Measurements from ENCODE around the gene HOXD3. TPM values are rescaled to one million over a fixed set of nuclear protein-coding genes. Genes with fewer than 3 reads are reported as not detected.

The HOXD3 gene
- total RNA-seq, 1 experiment from 2014 or later = 1.2 TPM

DNA sequence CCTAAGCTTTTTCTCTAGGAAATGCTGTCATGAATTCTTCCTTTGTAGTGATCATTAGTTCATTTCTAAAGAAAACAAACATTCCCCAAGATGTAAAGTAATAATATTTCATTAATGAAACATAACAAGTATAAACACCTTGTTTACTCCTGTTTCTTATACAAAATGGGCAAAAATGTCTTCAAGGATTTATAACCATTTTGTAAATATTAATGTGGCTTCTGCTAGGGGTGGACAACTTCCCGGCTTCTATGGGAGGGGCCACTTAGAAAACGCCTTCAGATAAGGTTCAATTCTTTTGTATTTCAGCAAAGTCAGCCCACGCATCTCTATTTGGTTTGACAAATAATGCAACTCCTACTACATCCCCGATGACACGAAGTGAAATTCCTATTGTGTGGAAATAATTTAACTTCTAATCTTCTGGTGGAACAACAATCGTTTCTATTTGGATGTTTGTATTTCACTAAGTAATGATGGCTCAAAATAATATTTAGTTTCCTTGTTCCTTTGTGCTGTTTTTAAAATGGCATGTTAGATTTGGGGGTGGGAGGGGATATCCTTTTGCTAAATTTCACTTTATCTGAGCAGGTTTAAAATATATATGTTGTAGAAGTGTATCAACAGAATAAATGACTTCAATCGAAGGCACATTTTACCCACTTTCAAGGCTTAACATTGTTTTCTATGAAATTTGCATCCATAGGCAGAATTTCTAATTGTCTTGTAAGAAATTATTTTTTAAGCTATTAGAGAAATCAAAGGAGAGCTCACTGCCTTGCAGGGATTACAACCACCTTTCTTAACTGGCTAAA lies 16.7 kb downstream of the HOXD3 start:
- TF ChIP-seq CTCF (IDR thresholded peaks at IDR 0.05; ENCODE audit: insufficient read depth in 1 of 2, low read depth in 1 of 2, low read length in 1 of 2, severe bottlenecking in 1 of 2, unreplicated experiment in 1 of 2) = no peak
- no peaks in the 10 kb centered on the region for H3K9me3 Mint-ChIP-seq (ENCODE audit: unreplicated experiment)
- intact Hi-C loops (cut with micrococcal nuclease; ENCODE audit: unreplicated experiment) = no loop called here
- peaks cover 7% of the 10 kb centered on the region; the same call in 1 of the 2 replicates for H3K4me1 ChIP-seq
- POLR2A ChIA-PET = no interaction called here
- peaks cover 9% of the 10 kb centered on the region for H3K27me3 Mint-ChIP-seq (ENCODE audit: insufficient read depth, unreplicated experiment)
- no peaks in the 10 kb centered on the region for H3K9me3 ChIP-seq
- no peak overlapping the region for H3K27ac Mint-ChIP-seq (ENCODE audit: unreplicated experiment)
- peak overlapping the region; percentile 37 for H3K4me3 Mint-ChIP-seq (ENCODE audit: unreplicated experiment)
- no peaks in the 10 kb centered on the region for H3K36me3 ChIP-seq (ENCODE audit: control insufficient read depth, insufficient read depth, low read length)
- H3K36me3 Mint-ChIP-seq (ENCODE audit: insufficient read depth, unreplicated experiment) = no peaks in the 10 kb centered on the region
- H3K4me3 ChIP-seq (ENCODE audit: low read depth, low read length) = no peak overlapping the region
- H3K27me3 ChIP-seq (replicated peaks; ENCODE audit: control insufficient read depth, insufficient read depth, low read length) = peaks cover 3% of the 10 kb centered on the region; the same call in 1 of the 2 replicates
- CTCF ChIA-PET = interaction anchor here (0.5 to 0.6 kb wide), 2 partner anchors 272 to 281 kb away, joined by 3 to 4 read pairs; no protein-coding TSS in a partner anchor
- no peak for DNase-seq
- BruUV-seq (replicated peaks) = no TSS peak
- H3K4me1 Mint-ChIP-seq (ENCODE audit: low read depth, unreplicated experiment) = no peaks in the 10 kb centered on the region

DNA sequence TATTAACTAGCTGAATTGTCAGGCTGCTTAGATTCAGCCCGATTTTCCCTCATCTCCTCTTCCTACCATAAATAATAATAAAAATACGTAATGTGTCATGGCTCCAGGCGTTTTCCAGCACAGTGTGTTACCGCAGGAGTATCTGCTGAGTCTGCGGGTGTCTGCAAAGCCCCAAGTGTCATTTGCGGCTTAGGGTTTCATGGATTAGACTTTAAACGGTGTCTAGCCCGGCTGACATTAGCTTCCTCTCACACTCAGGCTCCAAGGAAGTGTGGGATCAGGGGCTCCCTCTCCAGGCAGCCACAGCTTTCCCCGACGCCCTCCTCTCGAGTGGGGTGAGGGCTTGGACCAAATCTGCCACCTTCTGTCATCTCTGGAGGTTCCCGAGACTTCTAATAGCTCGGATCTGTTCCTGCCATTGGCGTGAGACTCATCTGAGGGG lies 17.3 kb downstream of the HOXD3 start:
- no peak overlapping the region for H3K27ac Mint-ChIP-seq (ENCODE audit: unreplicated experiment)
- Histone ChIP-seq H3K4me1 (peaks cover 7% of the 10 kb centered on the region; the same call in 1 of the 2 replicates), H3K4me3 (ENCODE audit: low read depth, low read length) (no peak overlapping the region), H3K9me3 (no peaks in the 10 kb centered on the region), H3K27me3 (replicated peaks; ENCODE audit: control insufficient read depth, insufficient read depth, low read length) (peaks cover 3% of the 10 kb centered on the region; the same call in 1 of the 2 replicates), H3K36me3 (ENCODE audit: control insufficient read depth, insufficient read depth, low read length) (no peaks in the 10 kb centered on the region)
- peaks cover 12% of the 10 kb centered on the region for H3K27me3 Mint-ChIP-seq (ENCODE audit: insufficient read depth, unreplicated experiment)
- H3K9me3 Mint-ChIP-seq (ENCODE audit: unreplicated experiment) = no peaks in the 10 kb centered on the region
- H3K36me3 Mint-ChIP-seq (ENCODE audit: insufficient read depth, unreplicated experiment) = no peaks in the 10 kb centered on the region
- no peak for DNase-seq
- intact Hi-C loops (cut with micrococcal nuclease; ENCODE audit: unreplicated experiment) = no loop called here
- POLR2A ChIA-PET = no interaction called here
- H3K4me1 Mint-ChIP-seq (ENCODE audit: low read depth, unreplicated experiment) = no peaks in the 10 kb centered on the region
- H3K4me3 Mint-ChIP-seq (ENCODE audit: unreplicated experiment) = peak overlapping the region; percentile 37
- CTCF ChIA-PET = interaction anchor here (0.5 to 0.7 kb wide), 3 partner anchors 51 to 281 kb away, joined by 3 to 4 read pairs (median 3); no protein-coding TSS in a partner anchor
- no peak for TF ChIP-seq CTCF (IDR thresholded peaks at IDR 0.05; ENCODE audit: insufficient read depth in 1 of 2, low read depth in 1 of 2, low read length in 1 of 2, severe bottlenecking in 1 of 2, unreplicated experiment in 1 of 2)
- BruUV-seq (replicated peaks) = no TSS peak

- CTCF ChIA-PET = interaction anchor here (0.6 to 0.7 kb wide), 3 partner anchors 51 to 463 kb away, joined by 3 to 4 read pairs (median 4); no protein-coding TSS in a partner anchor
- no peaks in the 10 kb centered on the region for H3K9me3 ChIP-seq
- TF ChIP-seq CTCF (IDR thresholded peaks at IDR 0.05; ENCODE audit: insufficient read depth in 1 of 2, low read depth in 1 of 2, low read length in 1 of 2, severe bottlenecking in 1 of 2, unreplicated experiment in 1 of 2) = no peak
- no peaks in the 10 kb centered on the region for H3K4me1 Mint-ChIP-seq (ENCODE audit: low read depth, unreplicated experiment)
- no peak overlapping the region for H3K4me3 ChIP-seq (ENCODE audit: low read depth, low read length)
- no peaks in the 10 kb centered on the region for H3K36me3 ChIP-seq (ENCODE audit: control insufficient read depth, insufficient read depth, low read length)
- peaks cover 18% of the 10 kb centered on the region for H3K27me3 Mint-ChIP-seq (ENCODE audit: insufficient read depth, unreplicated experiment)
- intact Hi-C loops (cut with micrococcal nuclease; ENCODE audit: unreplicated experiment) = no loop called here
- H3K36me3 Mint-ChIP-seq (ENCODE audit: insufficient read depth, unreplicated experiment) = no peaks in the 10 kb centered on the region
- no peak overlapping the region for H3K27ac Mint-ChIP-seq (ENCODE audit: unreplicated experiment)
- no peak for DNase-seq
- no TSS peak for BruUV-seq (replicated peaks)
- H3K9me3 Mint-ChIP-seq (ENCODE audit: unreplicated experiment) = no peaks in the 10 kb centered on the region
- peaks cover 3% of the 10 kb centered on the region; the same call in 1 of the 2 replicates for H3K27me3 ChIP-seq (replicated peaks; ENCODE audit: control insufficient read depth, insufficient read depth, low read length)
- H3K4me3 Mint-ChIP-seq (ENCODE audit: unreplicated experiment) = no peak overlapping the region
- POLR2A ChIA-PET = no interaction called here
- H3K4me1 ChIP-seq = peaks cover 7% of the 10 kb centered on the region; the same call in 1 of the 2 replicates
Observed at GRCh38 chr2:176174824-176175708, 18.0 kb downstream of the HOXD3 start.

Data from Caco-2 (cell line).